IPS-11a (cell line): ENCODE results near the gene EXOC2.
"Not testable (repeated sequence)": the region's sequence is repeated elsewhere in the genome, so short reads cannot be mapped to it uniquely, and the experiment has no call there.

ENCODE experiments used
- H3K4me3 ChIP-seq: one replicate; pipeline ENCODE4 v1.5.1; 2013; ENCODE audit warnings: low read depth, low read length, control low read depth

Gene EXOC2

GRCh38 chr6:593139-593906 is 99.6 kb downstream of the EXOC2 start:
- H3K4me3 ChIP-seq: no peak overlapping the region

- H3K4me3 ChIP-seq: no peak overlapping the region
Measured at GRCh38 chr6:589090-589489, 103.8 kb downstream of the EXOC2 start.

GRCh38 chr6:586553-586952 is 106.4 kb downstream of the EXOC2 start:
- no peak overlapping the region for H3K4me3 ChIP-seq

GRCh38 chr6:583635-584034 is 109.3 kb downstream of the EXOC2 start:
- H3K4me3 ChIP-seq: no peak overlapping the region

DNA sequence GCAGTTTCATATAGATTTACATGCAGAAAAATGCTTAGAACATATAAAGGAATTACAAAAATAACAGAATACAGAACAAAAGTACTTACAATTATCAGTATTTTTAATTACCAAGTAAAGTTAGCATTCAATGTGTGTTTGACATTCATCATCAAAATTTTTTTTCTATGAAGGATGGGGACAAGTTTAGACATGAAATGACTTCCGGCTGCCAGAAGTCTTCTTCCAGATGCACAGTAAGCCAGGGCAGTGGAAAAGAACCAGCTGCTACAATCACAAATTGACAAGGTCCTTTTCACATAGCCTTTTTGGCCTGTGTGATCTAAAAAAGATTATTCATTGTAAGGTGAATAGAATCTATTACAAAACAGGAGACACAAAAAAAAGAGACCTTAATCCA is 109.8 kb downstream of the EXOC2 start:
- no peak overlapping the region for H3K4me3 ChIP-seq

- H3K4me3 ChIP-seq: no peak overlapping the region
Measured at GRCh38 chr6:582370-582769, 110.6 kb downstream of the EXOC2 start.

- H3K4me3 ChIP-seq: no peak overlapping the region
Measured at GRCh38 chr6:579339-579738, 113.6 kb downstream of the EXOC2 start.

GRCh38 chr6:572596-573265 is 120.2 kb downstream of the EXOC2 start:
- no peak overlapping the region for H3K4me3 ChIP-seq

DNA sequence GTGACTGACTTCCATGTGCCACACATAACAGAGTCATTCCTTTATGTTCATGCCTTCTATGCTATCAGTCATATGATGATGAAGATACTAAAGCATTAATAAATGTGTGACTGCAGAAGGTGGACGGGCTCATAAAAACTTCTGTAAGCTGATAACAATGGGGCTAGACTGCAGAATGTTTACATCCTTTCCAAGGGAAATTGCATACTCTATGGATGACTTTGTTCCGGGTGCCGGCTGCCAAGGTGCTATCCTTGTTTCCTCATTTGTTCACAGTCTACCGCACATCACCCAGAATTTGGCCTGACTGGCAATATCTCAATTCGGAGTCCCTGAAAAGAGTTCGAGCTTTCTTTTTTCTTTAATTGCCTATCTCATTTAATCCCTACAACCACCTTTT is 121.0 kb downstream of the EXOC2 start:
- no peak overlapping the region for H3K4me3 ChIP-seq

DNA sequence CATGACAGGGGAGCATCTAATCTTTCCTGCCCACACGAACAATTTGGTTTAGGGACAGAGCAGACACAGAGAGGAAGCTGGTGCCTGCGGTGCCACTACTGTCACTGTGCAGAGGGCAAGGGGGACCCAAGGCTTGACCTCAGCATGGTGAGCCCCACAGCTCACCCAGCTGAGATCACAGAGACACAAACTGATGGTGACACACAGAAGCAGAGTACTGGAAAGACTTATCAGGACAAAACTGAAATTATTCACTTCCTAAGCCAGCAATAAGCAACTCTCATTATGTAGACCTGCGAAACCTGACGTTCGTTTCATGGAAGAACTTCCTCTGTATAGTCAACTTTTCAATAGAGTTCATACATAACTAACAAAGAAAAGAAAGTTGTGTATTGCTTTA is 122.1 kb downstream of the EXOC2 start:
- no peak overlapping the region for H3K4me3 ChIP-seq

DNA sequence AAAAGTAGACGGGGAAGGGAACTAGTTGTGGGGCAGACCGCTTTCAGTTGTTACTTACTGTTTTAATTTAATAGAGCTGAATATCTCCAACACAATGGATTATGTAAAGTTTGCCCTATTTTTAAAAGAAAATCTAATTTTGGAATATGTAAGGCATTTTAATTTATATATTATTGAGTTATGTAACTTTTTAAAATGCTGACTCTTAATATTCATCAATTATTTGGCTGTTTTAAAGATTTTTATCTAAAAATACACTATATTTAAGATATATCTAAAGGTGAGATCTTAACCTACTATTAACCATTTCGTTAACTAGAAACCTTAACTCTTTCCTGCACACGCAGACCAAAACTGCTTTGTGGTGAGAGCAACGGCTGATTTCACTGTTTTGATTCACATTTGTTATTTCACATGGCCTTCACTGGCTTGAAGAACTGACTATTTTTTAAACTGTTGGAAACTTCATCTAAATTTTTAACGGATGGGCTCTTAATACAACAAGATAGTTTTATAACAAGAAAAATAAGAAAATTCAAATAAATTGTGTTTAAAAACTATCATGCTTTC is 123.9 kb downstream of the EXOC2 start:
- H3K4me3 ChIP-seq: no peak overlapping the region

GRCh38 chr6:568085-568484 is 124.9 kb downstream of the EXOC2 start:
- no peak overlapping the region for H3K4me3 ChIP-seq

DNA sequence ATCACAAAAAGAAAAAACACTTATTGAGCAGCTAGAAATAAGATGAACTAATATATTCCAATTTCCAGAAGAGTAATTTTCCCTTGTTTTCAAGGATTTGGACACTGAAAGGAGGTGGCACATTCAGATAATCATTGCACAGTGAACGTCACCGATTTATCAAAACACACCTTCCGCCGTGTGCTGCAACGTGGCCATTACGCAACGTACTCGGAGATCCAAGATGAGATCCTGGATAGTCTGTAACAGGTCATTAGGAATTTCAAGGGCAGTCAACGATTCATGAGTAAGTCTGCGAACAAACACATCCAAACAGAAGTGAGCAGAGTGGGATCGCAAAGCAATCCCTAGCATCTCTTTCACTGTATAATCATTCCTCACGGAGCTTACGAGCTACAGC is 129.1 kb downstream of the EXOC2 start:
- no peak overlapping the region for H3K4me3 ChIP-seq

- H3K4me3 ChIP-seq: no peak overlapping the region
Measured at GRCh38 chr6:562052-562676, 130.8 kb downstream of the EXOC2 start.

DNA sequence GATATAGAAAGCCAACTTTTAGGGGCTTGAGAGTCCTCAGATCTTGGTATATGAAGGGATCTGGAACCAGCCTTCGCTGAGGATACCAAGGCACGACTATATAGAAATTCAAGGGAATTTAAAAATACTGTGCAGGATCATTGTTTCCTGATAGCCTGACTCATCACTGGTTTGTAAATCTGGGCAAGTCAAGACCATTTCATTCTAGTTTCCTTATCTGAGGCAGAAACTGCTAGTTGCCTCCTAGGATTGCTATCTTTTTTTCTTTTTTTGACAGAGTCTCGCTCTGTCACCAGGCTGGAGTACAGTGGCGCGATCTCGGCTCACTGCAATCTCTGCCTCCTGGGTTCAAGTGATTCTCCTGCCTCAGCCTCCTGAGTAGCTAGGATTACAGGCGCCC is 131.6 kb downstream of the EXOC2 start:
- not testable (repeated sequence) for H3K4me3 ChIP-seq

DNA sequence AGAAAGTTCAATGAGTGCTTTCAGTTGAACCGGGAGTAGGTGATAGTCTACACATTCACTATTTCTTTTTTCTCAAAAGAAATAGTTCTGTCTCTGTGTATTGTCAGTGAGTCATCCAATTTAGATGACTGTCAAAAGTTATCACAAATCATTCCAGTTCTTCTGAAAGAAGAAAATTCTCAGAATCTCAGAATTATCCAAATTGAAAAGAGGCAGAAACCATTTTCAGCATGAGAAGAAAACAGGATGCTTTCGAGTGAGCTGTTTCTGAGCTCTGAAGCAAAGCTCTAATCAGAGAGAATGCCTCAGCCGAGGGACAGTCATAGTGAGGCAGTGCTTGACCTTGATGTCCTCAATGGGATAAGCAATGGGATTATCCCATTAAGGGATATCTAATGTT is 134.0 kb downstream of the EXOC2 start:
- no peak overlapping the region for H3K4me3 ChIP-seq

GRCh38 chr6:558089-558488 is 134.8 kb downstream of the EXOC2 start:
- no peak overlapping the region for H3K4me3 ChIP-seq

DNA sequence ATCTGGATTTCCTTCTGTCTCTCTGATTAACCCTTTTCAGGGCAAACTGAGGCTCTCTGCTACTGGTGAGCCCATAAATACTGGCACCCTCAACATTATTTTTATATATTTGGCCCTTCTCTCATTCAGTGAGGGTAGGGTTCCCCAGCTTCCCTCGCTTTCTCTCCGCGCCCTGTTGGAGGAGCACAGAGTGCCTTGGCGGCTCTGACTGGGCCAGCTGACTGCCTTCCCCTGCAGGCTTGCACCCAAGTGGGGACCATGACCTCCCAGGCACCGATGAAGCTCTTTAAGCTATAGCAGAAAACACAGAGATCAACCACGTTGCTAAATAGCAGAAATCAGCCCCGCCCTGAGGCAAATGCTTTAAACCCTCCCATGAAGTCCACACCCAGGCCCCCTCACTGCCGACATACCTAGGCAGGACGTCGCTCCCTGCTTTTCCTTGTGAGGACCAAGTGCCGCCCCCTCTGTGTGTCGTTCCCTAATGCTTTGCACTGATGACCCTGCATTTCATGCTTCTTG is 141.0 kb downstream of the EXOC2 start:
- H3K4me3 ChIP-seq: no peak overlapping the region

- H3K4me3 ChIP-seq: no peak overlapping the region
Measured at GRCh38 chr6:551405-551804, 141.5 kb downstream of the EXOC2 start.

DNA sequence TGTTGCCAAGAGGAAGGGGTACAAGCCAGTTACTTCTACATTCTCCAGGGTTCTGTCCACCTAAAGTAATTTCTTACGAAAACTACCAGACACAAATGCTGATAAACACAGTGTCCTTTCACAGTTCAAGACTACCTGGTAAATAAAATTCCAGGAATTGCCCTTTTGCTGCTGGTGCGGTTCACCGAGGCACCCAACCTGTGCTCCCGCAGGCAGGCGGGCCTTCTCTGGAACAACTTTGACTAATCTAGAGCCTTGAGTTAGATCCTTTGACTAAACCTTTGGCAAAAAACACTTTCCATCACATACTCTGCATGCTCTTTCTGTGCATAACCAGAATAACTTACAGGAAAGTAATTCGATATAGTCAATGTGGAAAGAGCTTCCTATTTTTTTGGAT is 143.0 kb downstream of the EXOC2 start:
- no peak overlapping the region for H3K4me3 ChIP-seq

DNA sequence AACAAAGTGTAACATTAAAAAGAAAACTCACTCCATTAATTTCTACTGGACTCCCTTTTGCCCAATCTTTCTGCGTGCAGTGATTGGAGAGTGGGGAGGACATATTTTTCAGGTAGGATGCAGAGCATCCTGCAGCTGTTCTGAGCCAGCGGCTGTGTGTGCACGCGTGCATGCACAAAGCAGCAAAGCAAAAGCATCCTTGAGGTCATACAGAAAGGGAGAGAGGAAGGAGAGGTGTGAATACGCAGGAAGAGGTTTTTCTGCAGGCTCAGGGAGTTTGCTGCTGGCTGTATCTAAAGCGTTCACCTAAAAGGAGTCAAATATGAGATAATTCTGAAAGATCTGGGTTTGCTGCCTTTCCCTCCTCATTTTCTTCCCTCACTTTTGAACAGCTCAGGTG is 144.4 kb downstream of the EXOC2 start:
- no peak overlapping the region for H3K4me3 ChIP-seq

DNA sequence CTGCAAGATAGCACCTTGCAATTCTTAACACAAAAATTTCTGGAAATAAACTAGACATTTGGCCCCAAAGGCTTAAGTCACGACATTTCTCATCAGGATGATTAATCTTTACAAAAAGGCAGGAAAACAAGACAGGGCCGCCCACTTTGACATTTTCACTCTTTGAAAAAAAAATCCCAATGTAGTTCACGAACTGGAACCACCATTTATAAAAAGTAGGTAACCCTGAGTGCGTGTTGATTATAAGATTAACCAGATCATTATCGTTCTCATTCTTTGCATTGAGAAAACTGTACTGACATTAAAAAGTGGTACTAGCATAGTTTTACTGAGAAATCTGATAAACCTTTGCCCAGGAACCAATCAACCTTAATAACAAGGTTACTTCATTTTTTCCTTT is 144.8 kb downstream of the EXOC2 start:
- H3K4me3 ChIP-seq: no peak overlapping the region
